HepG2 (cell line): ENCODE measurements around the gene PDPK1. TPM values are rescaled to one million over a fixed set of nuclear protein-coding genes. Genes with fewer than 3 reads are reported as not detected.

Experiments
- AKAP8 ChIP-seq: sonication (generic); formaldehyde crosslinking; IDR thresholded peaks from 2 replicates; pipeline ENCODE4 v1.5.1; 2020; ENCODE audit warnings: mild to moderate bottlenecking, missing genetic modification reagents
- ARNTL ChIP-seq: sonication (generic); formaldehyde crosslinking; IDR thresholded peaks from 2 replicates; pipeline ENCODE4 v1.4.0; 2020; ENCODE audit warnings: mild to moderate bottlenecking, missing genetic modification reagents
- KAT8 ChIP-seq: IDR thresholded peaks from 2 replicates; pipeline ENCODE4 v1.6.1; 2016; ENCODE audit warnings: missing genetic modification reagents, missing compliant biosample characterization
- LCORL ChIP-seq, 2 experiments: fragments of 450-650 bp in 1 of 2; sonication (generic) in 1 of 2; formaldehyde crosslinking in 1 of 2; IDR thresholded peaks; 2 replicates each; pipeline versions ENCODE4 v1.5.0 to v1.6.1; 2017 to 2020; ENCODE audit warnings: antibody characterized with exemption in 1 of 2, missing genetic modification reagents in 1 of 2
- MAZ ChIP-seq, 2 experiments: sonication (generic) in 1 of 2; formaldehyde crosslinking in 1 of 2; IDR thresholded peaks; 2 replicates each; pipeline versions ENCODE4 v1.5.0 to v1.6.1; 2012 to 2020; ENCODE audit warnings: low read depth in 2 of 2, mild to moderate bottlenecking in 2 of 2, borderline replicate concordance in 1 of 2, improper control_type of control experiment in 1 of 2, low read length in 1 of 2, missing genetic modification reagents in 1 of 2, moderate library complexity in 1 of 2
- MXD3 ChIP-seq: IDR thresholded peaks from 2 replicates; pipeline ENCODE4 v1.6.1; 2016; ENCODE audit warnings: mild to moderate bottlenecking, missing biosample characterization, missing genetic modification reagents
- NFAT5 ChIP-seq: sonication (generic); formaldehyde crosslinking; IDR thresholded peaks from 2 replicates; pipeline ENCODE4 v1.4.0; 2020; ENCODE audit warnings: missing genetic modification reagents
- NR0B2 ChIP-seq: sonication (generic); formaldehyde crosslinking; IDR thresholded peaks from 2 replicates; pipeline ENCODE4 v1.4.0; 2020; ENCODE audit warnings: mild to moderate bottlenecking, missing genetic modification reagents
- SALL1 ChIP-seq: sonication (generic); formaldehyde crosslinking; IDR thresholded peaks from 2 replicates; pipeline ENCODE4 v1.8.0; 2022; ENCODE audit warnings: mild to moderate bottlenecking, missing genetic modification reagents
- SIX4 ChIP-seq: sonication (generic); formaldehyde crosslinking; IDR thresholded peaks from 2 replicates; pipeline ENCODE4 v1.4.0; 2020; ENCODE audit warnings: missing genetic modification reagents
- TAF15 ChIP-seq: fragments of 200-400 bp; formaldehyde crosslinking; IDR thresholded peaks from one replicate; pipeline ENCODE4 v1.6.1; 2018; ENCODE audit warnings: mild to moderate bottlenecking, low read depth, low read length; ENCODE audit not compliant: poor library complexity, severe bottlenecking
- U2AF1 ChIP-seq: fragments of 200-400 bp; formaldehyde crosslinking; optimal IDR thresholded peaks from 2 replicates; pipeline ENCODE3; 2017; ENCODE audit warnings: mild to moderate bottlenecking, low read depth, low read length
- WIZ ChIP-seq: sonication (generic); formaldehyde crosslinking; IDR thresholded peaks from 2 replicates; pipeline ENCODE4 v1.5.1; 2020; ENCODE audit warnings: mild to moderate bottlenecking, missing genetic modification reagents
- YEATS4 ChIP-seq: sonication (generic); formaldehyde crosslinking; IDR thresholded peaks from 2 replicates; pipeline ENCODE4 v1.4.0; 2020; ENCODE audit warnings: missing genetic modification reagents, borderline replicate concordance
- ZBTB21 ChIP-seq: sonication (generic); formaldehyde crosslinking; IDR thresholded peaks from 2 replicates; pipeline ENCODE4 v1.4.0; 2020; ENCODE audit warnings: missing genetic modification reagents
- ZNF652 ChIP-seq: IDR thresholded peaks from 2 replicates; pipeline ENCODE4 v1.6.1; 2016; ENCODE audit warnings: low read depth, borderline replicate concordance
- ZNF749 ChIP-seq: sonication (generic); formaldehyde crosslinking; IDR thresholded peaks from 2 replicates; pipeline ENCODE4 v1.8.0; 2022; ENCODE audit warnings: mild to moderate bottlenecking, missing genetic modification reagents, moderate library complexity, borderline replicate concordance
- ZNF768 ChIP-seq: sonication (generic); formaldehyde crosslinking; IDR thresholded peaks from 2 replicates; pipeline ENCODE4 v1.4.0; 2020; ENCODE audit warnings: missing genetic modification reagents
- polyA plus RNA-seq, 8 experiments: library from polyadenylated mRNA; depleted of rRNA in 3 of 8; stranded (reverse) in 7 of 8; unstranded in 1 of 8; fragments of >200 nt; fragmentation: Illumina TruSeq in 4 of 8; extraction: Trizol in 4 of 8; gene quantifications; 2 replicates each; pipeline versions ENCODE4 v1.2.1 to v1.2.3, GENCODE V29; 2011 to 2016; ENCODE audit warnings: low read depth in 4 of 8, missing spikeins in 1 of 8, mixed read lengths in 1 of 8; ENCODE audit not compliant: insufficient read depth in 1 of 8
- total RNA-seq, 5 experiments: library from RNA; depleted of rRNA; stranded (reverse); fragments of >200 nt; fragmentation: Illumina TruSeq; extraction: Trizol; gene quantifications; 2 replicates each; pipeline ENCODE4 v1.2.3, GENCODE V29; 2016; ENCODE audit warnings: low read depth in 1 of 5
- TF ChIP-seq, protein P1 (sequence below): sonication (generic); formaldehyde crosslinking; IDR thresholded peaks from 2 replicates; pipeline ENCODE4 v1.8.1; 2023; ENCODE audit warnings: missing genetic modification reagents, inconsistent platforms, borderline replicate concordance

PDPK1 gene
- total and polyA plus RNA-seq, 2 of the 13 experiments (the other 11 are each of a cell fraction or from before 2014, with no cell fraction given) = 59.6 to 129 TPM

DNA sequence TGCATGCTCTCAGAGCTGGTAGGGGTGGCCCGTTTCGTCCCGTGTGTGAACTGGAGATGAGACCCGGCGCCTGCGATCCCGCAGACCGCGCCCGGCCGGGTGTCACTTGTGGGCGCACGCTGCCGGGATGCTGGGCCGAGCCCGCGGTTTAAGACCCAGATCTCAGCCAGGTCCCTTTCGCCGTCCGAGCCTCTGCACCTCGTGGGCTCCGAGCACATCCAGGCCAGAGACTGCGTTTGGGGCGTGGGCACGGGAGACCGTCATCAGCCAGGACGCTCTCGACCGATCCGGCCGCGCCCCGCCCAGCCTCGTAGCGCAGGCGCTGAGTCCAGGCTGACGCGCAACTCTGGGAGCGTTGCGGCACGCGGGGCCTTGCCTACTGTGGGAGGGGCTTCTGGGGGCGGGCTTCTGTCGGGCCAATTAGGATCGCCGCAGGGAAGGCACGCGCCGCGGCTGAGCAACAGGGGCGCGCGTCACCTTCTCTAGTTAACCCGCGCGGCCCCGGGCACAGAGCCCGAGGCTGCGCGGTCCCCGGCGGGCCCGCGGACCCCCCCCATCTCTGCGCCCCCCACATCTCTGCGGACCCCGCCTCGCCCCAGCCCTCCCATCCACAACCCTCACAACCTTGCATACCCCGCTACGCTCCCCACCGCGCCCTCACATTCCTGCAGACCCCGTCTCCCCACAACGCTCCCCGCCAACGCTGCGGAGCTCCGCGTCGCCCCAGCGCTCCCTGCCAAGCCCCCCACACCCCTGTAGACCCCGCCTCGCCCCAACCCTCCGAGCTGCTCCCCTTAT lies 5.9 kb upstream of the PDPK1 start (continued):
- TF ChIP-seq ZNF652 (CRISPR knock-in tag) (peak; percentile 95), KAT8 (peak; percentile 68; the same call in 1 of the 2 replicates), ZBTB21 (CRISPR knock-in tag) (no peak), SALL1 (CRISPR knock-in tag) (peak; percentile 60), WIZ (CRISPR knock-in tag) (0 out of 2 replicates have a peak, but pooled peaks have one; percentile 25), LCORL (IDR thresholded peaks at IDR 0.05) (no peak), LCORL (CRISPR knock-in tag; IDR thresholded peaks at IDR 0.05) (peak; percentile 59; the same call in 1 of the 2 replicates), U2AF1 (no peak), TAF15 (peak; percentile 39), MAZ (IDR thresholded peaks at IDR 0.05; ENCODE audit: borderline replicate concordance, low read depth, low read length) (peak; percentile 76), MAZ (CRISPR knock-in tag; IDR thresholded peaks at IDR 0.05; ENCODE audit: low read depth) (peak; percentile 86), YEATS4 (CRISPR knock-in tag) (peak; percentile 74), AKAP8 (CRISPR knock-in tag) (peak; percentile 100), MXD3 (peak; percentile 57; the same call in 1 of the 2 replicates), ZNF768 (CRISPR knock-in tag) (no peak; the same call in 1 of the 2 replicates), NFAT5 (CRISPR knock-in tag) (no peak), ZNF749 (CRISPR knock-in tag) (peak; percentile 95), ARNTL (CRISPR knock-in tag) (peak; percentile 49; the same call in 1 of the 2 replicates), SIX4 (0 out of 2 replicates have a peak, but pooled peaks have one; percentile 15), NR0B2 (CRISPR knock-in tag) (peak; percentile 81; the same call in 1 of the 2 replicates)
- TF ChIP-seq, protein P1, sequence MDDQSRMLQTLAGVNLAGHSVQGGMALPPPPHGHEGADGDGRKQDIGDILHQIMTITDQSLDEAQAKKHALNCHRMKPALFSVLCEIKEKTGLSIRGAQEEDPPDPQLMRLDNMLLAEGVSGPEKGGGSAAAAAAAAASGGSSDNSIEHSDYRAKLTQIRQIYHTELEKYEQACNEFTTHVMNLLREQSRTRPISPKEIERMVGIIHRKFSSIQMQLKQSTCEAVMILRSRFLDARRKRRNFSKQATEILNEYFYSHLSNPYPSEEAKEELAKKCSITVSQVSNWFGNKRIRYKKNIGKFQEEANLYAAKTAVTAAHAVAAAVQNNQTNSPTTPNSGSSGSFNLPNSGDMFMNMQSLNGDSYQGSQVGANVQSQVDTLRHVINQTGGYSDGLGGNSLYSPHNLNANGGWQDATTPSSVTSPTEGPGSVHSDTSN = no peak
